HG02943 (cell line): ENCODE results near the gene SLC38A10.

ENCODE experiments used
- ATAC-seq: cut with Tn5 transposase; IDR thresholded peaks from one replicate; pipeline ENCODE4 v1.9.1; 2021; ENCODE audit warnings: mild to moderate bottlenecking, low read depth, moderate library complexity; ENCODE audit not compliant: unreplicated experiment

Gene SLC38A10

GRCh38 chr17:81282876-81283275 lies 12.2 kb downstream of the SLC38A10 start:
- no peak for ATAC-seq

GRCh38 chr17:81282141-81282540 lies 13.0 kb downstream of the SLC38A10 start:
- ATAC-seq: no peak

- ATAC-seq: no peak
Measured at GRCh38 chr17:81280571-81280970, 14.5 kb downstream of the SLC38A10 start.

- ATAC-seq: no peak
Measured at GRCh38 chr17:81279278-81280275, 15.5 kb downstream of the SLC38A10 start.

- ATAC-seq: no peak
Measured at GRCh38 chr17:81278831-81279230, 16.3 kb downstream of the SLC38A10 start.

GRCh38 chr17:81277946-81278693 lies 17.0 kb downstream of the SLC38A10 start:
- ATAC-seq: no peak

GRCh38 chr17:81277421-81277820 lies 17.7 kb downstream of the SLC38A10 start:
- no peak for ATAC-seq

- no peak for ATAC-seq
Measured at GRCh38 chr17:81276781-81277180, 18.3 kb downstream of the SLC38A10 start.

GRCh38 chr17:81274471-81274855 lies 20.6 kb downstream of the SLC38A10 start:
- no peak for ATAC-seq

GRCh38 chr17:81273698-81274470 lies 21.2 kb downstream of the SLC38A10 start:
- ATAC-seq: no peak

GRCh38 chr17:81272616-81273015 lies 22.5 kb downstream of the SLC38A10 start:
- ATAC-seq: no peak

- no peak for ATAC-seq
Measured at GRCh38 chr17:81271226-81271625, 23.9 kb downstream of the SLC38A10 start.

- ATAC-seq: no peak
Measured at GRCh38 chr17:81270279-81270678, 24.8 kb downstream of the SLC38A10 start.

GRCh38 chr17:81267390-81268067 lies 27.6 kb downstream of the SLC38A10 start:
- no peak for ATAC-seq

- no peak for ATAC-seq
Measured at GRCh38 chr17:81265576-81265975, 29.5 kb downstream of the SLC38A10 start.

GRCh38 chr17:81264640-81265039 lies 30.5 kb downstream of the SLC38A10 start:
- ATAC-seq: no peak

GRCh38 chr17:81263371-81264181 lies 31.5 kb downstream of the SLC38A10 start:
- ATAC-seq: no peak

GRCh38 chr17:81261582-81262336 lies 33.3 kb downstream of the SLC38A10 start:
- ATAC-seq: no peak

- ATAC-seq: no peak
Measured at GRCh38 chr17:81261096-81261495, 34.0 kb downstream of the SLC38A10 start.
